ENCODE results near the gene ITGAD.

ITGAD gene

DNA sequence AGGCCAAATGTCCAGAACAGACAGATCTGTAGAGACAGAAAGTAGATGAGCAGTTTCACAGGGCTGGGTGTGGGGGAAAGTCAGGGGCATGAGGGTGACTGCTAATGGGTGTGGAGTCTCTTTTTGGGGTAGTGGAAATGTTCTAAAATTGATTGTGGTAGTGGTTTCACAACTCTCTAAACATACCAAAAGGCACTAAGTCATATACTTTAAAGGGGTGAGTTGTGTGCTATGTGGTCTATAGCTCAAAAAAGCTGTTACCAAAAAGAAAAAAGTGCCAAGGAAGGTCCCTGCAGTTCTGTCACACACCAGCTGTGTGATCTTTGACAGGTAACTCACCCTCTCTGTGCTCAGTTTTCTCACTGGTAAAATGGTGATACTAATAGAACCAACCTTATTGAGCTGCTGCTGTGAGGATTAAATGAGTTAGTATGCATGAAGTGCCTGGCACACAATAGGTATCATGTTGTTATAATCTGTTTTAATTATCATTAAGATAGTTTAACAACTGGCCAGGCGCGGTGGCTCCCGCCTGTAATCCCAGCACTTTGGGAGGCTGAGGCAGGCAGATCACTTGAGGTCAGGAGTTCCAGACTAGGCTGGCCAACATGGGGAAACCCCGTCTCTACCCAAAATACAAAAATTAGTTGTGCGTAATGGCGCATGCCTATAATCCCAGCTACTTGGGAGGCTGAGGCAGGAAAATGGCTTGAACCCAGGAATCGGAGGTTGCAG is 27.8 kb upstream of the ITGAD start:
- no peak for DNase-seq (ENCODE audit: low read depth in 2 of 2)

DNA sequence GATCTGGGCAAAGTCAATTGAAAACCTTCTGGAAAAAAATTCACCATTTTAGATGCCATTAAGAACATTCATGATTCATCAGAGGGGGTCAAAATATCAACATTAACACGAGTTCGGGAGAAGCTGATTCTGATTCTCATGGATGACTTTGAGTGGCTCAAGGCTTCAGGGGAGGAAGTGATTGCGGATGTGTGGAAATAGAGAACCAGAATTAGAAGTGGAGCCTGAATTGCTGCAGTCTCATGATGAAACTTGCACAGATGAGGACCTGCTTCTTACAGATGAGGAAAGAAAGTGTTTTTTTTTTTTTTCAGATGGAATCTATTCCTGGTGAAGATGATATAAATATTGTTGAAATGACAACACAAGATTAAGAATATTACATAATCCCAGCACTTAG is 25.3 kb upstream of the ITGAD start:
- DNase-seq (ENCODE audit: low read depth in 2 of 2) = no peak

DNA sequence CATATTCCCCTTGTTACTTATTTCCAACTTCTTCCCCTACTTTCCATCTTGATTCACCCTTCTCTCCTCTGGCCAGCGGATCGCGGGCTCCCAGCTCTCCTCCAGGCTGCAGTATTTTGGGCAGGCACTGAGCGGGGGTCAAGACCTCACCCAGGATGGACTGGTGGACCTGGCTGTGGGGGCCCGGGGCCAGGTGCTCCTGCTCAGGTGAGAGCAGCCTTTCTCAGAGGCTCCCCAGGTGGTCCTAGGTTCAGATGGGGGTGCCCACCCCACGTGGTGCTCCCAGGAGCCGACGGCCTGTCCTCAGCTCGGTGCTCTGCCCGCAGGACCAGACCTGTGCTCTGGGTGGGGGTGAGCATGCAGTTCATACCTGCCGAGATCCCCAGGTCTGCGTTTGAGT is 22.1 kb upstream of the ITGAD start:
- no peak for DNase-seq (ENCODE audit: low read depth in 2 of 2)

DNA sequence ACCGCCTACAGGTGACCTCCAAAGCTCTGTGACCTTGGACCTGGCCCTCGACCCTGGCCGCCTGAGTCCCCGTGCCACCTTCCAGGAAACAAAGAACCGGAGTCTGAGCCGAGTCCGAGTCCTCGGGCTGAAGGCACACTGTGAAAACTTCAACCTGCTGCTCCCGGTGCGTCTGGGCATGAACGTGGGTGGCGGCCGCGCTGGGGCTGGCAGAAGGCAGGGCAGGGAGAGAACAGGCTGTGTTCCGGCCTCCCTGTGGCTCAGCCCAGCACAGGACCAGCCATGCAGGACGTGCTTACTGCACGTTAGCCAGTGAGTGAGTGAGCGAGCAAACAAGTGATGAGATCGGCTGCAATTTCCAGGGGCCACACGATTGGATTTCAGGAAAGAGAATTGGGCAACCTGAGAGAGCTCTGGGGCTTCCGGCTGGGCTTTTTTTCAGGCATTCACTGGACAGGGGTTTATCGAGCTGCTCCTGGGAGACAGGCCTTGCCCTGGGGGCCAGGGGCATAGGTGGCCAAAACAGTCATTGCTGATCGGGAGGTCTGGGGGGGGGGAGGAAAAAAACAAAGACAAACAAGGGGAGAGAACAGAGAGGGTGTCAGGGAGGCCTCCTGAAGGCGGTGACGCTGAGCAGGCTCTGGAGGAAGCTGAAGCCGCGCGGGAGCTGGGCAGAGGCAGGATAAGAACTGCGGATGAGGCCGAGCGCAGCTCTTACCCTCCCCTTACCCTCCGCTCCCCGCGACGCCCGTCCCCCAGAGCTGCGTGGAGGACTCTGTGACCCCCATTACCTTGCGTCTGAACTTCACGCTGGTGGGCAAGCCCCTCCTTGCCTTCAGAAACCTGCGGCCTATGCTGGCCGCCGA is 21.3 kb upstream of the ITGAD start:
- no peak for DNase-seq (ENCODE audit: low read depth in 2 of 2)

DNA sequence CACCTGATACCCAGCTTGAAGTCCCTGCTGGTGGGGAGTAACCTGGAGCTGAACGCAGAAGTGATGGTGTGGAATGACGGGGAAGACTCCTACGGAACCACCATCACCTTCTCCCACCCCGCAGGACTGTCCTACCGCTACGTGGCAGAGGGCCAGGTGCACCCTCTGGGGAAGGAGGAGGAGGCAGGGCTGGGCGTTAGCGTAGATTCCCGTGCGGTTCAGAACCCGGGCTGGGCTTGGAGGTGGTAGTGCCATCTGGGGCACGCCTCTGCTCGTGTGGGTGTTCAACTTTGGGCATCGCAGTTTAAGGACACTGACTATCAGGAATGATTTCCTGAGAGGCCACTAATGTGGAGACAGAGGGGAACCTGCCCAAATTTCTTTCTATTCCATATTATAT is 19.9 kb upstream of the ITGAD start:
- no peak for DNase-seq (ENCODE audit: low read depth in 2 of 2)

DNA sequence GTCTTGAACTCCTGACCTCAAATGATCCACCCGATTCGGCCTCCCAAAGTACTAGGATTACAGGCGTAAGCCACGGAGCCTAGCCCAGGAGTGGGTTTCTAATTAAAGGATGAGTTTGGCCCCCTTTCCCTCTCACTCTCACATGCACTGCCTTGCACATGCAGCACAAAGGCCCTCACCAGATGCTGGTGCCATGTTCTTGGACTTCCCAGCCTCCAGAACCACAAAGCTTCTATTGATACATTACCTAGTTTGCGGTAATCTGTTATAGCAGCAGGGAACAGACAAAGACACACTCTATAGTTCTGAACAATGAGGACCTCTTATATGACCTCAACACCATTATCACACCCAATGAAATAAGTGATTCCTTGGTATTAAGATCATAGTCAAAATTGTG is 17.9 kb upstream of the ITGAD start:
- DNase-seq (ENCODE audit: low read depth in 2 of 2) = no peak

DNA sequence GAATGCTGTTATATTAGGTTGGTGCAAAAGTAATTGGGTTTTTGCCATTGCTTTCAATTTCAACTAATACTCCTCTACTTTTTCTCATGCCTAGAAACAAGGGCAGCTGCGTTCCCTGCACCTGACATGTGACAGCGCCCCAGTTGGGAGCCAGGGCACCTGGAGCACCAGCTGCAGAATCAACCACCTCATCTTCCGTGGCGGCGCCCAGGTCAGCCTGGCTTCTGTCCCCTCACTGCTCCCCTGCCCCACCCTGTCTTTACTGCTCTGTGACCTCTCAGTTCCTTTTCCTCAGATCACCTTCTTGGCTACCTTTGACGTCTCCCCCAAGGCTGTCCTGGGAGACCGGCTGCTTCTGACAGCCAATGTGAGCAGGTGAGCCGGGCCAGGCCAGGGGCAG is 16.4 kb upstream of the ITGAD start:
- no peak for DNase-seq (ENCODE audit: low read depth in 2 of 2)

DNA sequence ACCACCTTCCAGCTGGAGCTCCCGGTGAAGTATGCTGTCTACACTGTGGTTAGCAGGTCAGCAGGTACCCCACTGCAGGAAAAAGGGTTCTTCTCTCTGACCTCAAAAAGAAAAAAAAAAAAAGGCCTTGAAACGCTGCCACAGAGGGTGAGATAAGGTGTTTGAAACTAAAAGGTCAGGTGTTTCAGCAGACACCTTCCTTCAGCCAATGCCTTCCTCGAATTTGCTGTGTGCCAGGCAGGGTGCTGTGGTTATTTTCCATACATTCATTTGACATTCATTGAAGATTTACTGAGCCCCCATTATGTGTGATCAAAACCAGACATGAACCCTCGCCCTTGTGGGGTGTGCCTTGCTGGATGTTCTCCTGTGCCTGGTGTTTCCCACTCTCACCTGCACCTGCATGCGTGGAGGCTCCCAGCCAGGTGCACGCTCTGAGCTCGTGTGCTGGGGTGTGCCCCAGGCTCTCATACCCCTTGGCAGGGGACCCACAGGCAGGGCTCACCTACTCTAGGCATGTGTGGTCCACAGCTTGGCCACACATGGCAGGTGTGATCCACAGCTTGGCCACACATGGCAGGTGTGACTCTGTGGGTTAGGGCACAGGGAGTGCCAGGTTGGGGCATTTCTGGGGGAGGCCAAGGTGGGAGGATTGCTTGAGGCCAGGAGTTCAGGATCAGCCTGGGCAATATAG is 15.8 kb upstream of the ITGAD start:
- no peak for DNase-seq (ENCODE audit: low read depth in 2 of 2)

DNA sequence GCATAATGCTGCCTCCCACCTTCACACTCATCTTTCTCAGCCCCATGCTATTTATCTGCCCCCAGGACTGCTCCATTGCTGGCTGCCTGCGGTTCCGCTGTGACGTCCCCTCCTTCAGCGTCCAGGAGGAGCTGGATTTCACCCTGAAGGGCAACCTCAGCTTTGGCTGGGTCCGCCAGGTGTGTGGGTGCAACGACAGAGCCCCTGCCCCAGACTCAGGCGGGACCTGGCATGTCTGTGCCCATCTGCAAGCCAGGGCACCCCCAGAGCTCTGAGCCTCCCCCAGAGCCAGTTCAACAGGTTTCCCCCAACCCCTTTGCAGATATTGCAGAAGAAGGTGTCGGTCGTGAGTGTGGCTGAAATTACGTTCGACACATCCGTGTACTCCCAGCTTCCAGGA is 12.9 kb upstream of the ITGAD start:
- DNase-seq (ENCODE audit: low read depth in 2 of 2) = no peak

DNA sequence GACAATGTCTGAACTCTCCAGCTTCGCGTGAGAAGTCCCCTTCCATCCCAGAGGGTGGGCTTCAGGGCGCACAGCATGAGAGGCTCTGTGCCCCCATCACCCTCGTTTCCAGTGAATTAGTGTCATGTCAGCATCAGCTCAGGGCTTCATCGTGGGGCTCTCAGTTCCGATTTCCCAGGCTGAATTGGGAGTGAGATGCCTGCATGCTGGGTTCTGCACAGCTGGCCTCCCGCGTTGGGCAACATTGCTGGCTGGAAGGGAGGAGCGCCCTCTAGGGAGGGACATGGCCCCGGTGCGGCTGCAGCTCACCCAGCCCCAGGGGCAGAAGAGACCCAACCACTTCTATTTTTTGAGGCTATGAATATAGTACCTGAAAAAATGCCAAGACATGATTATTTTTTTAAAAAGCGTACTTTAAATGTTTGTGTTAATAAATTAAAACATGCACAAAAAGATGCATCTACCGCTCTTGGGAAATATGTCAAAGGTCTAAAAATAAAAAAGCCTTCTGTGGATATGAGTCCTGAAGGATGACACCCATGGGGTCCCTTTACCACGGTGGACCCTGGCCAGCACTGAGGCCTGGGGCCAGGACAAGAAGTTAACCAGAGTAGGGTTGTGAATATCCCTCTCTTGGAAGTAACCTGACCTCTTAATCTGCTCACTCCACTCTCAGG is 10.5 kb upstream of the ITGAD start:
- DNase-seq (ENCODE audit: low read depth in 2 of 2) = peak; percentile 31 to 39

DNA sequence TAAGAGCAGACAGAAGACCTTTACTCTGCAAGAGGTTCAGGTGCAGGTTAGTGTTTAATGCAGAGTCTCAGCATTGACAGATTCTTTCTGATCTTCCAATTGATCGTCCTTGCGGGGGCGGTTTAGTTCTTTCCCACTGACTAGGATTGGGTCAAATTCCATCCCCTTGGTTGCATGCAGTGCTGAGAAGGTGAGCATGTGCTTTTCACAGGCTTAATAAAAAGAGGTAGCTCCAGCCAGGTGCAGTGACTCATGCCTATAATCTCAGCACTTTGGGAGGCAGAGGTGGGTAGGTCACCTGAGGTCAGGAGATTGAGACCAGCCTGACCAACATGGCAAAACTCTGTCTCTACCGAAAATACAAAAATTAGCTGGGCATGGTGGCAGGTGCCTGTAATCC is 7.5 kb upstream of the ITGAD start:
- DNase-seq (ENCODE audit: low read depth in 2 of 2) = no peak

DNA sequence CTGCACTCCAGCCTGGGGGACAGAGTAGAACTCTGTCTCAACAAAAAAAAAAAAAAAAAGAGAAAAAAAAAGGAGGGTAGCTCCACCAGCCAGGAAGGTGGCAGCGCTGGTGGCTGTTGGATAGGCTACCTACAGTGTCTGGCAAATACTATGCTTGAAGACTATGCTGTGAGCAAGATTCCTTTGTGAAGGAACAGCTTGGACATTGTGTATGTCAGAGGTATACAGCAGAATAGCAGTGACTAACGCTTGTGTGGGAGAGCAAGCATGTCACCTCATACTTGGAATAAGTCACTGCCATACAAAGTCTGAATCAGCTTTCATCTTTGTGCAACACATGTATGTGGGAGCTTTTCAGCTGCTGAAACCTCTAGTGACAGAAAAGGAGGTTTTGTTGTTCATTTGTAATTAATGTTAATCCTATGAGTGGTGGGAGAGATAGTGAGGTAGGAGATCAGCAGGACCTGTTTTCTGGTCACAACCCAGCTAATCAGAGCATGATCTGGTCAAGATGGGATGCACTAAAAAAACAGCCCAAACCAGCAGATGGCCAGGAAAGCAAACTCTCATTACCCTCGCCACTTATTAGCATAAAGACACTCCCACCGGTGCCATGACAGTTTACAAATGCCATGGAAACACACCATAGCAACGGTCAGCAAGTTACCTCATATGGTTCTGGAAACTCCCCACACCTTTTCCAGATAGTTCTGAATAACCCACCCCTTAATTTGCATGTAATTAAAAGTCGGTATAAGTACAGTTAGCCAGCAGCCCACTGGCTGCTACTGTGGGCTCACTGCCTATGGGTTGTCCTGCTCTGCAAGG is 6.8 kb upstream of the ITGAD start:
- DNase-seq (ENCODE audit: low read depth in 2 of 2) = no peak

DNA sequence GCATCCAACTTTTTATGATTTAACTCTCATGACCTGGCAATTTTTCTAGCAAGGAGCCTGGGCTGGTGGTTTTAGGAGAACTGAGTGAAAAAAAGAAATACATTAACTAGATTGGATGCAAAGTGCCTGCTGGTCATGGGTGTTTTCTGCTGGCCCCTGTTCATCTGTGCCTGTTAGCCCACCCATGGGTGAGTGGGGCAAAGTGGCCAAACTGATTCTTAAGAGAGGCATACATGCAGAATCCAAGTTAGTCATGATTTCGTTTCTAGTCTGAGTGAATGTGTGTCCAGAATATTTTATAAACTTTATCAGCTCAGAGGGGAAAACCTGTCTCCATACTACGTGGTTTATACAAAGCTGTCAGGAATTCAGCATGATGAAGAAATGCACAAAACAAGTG is 4.6 kb upstream of the ITGAD start:
- DNase-seq (ENCODE audit: low read depth in 2 of 2) = no peak

DNA sequence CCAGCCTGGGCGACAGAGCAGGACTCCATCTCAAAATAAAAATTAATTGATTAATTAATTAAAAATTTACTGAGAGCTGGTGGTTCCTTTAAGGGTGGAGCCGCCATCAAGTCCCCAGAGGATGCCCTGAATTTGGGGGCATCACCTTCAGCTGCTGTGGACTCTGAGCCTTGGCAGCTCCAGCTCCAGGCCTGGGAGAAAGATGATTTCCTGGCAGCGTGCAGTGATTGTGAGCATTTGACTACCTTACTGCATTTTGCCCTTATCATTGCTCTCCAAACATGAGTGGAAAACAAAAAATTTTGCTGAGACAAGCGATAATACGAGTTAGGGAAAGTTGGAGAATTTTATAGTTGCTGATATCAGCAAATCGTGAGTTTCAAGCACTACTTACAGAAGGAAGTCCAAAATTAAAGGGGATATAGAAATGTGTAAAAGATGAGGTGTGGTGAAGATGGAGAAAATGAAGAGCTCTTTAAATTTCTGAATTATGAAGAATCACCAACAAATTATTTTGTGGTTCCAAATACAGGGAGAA is 2.6 kb upstream of the ITGAD start:
- no peak for DNase-seq (ENCODE audit: low read depth in 2 of 2)

DNA sequence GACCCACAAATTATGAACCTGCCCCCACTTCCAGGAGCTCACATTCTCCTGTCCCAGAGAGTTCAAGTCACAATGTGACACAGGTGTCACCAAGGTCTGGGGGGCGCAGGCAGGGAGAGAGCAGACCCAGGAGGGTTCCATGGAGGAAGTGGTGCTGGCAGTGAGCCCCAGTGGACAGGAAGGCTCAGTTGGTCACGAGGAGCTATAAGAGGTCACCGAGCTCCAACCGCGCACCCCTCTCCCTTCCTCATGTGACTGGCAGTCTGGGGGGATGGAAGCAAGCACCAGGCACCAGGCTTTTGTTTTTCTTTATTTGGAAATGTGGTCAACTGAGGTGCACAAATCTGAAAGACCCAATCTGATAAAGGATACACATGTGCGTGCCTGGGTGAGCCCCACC is 2.5 kb downstream of the ITGAD start:
- no peak for DNase-seq (ENCODE audit: low read depth in 2 of 2)

DNA sequence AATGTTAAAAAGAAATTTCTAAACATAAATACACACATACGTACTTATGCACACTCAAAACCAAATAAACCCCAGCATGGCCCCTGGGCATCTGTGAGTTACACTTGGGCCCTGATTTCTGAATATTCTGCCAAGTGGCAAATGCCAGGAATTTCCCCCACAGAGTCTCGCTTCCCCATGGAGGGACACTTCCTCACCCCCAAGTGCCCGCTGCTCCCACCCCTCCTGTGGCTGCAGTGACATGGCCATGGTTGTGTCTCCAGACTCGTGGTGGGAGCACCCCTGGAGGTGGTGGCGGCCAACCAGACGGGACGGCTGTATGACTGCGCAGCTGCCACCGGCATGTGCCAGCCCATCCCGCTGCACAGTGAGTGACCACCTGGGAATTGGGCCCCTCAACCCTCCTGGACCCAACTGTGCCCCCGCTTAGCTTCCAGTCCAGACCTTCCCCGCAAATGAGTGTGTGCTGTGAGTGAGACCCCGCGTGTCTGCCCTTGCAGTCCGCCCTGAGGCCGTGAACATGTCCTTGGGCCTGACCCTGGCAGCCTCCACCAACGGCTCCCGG is 4.0 kb downstream of the ITGAD start:
- DNase-seq (ENCODE audit: low read depth in 2 of 2) = no peak

DNA sequence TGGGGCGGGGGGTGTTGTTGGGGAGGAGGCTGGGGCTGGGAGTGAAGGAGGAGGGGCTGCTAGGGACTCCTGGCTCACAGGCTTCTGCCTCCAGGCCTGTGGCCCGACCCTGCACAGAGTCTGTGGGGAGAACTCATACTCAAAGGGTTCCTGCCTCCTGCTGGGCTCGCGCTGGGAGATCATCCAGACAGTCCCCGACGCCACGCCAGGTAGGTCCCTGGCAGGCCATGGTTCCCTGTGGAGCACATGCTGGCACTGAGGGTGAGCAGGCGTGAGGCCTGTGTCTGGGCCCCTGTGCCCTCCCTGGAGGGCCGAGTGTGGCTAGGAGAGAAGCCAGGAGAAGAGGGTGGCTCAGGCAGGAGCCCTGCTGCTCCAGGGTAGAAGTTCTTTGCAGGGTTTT is 4.6 kb downstream of the ITGAD start:
- no peak for DNase-seq (ENCODE audit: low read depth in 2 of 2)

DNA sequence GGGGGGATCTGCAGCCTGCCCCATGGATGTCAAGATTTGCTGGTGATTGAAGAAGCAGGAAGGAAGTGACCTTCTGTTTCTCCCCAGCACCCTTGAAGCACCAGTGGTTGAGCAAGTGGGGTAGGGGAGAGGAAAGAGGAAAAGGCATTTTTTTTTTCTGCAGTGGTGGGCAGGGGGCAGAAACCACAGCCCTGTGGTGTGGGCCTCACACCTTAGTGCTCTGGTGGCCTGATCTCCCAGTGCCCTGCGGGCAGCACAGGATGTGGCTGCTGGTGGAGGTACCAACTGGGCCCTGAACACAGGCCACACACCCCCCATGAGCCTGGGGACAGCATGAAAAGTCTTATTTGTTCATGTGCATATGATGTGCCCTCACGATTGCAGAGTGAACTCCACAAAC is 7.1 kb downstream of the ITGAD start:
- peak in 1 of 2 donors; percentile 6 for DNase-seq (ENCODE audit: low read depth in 2 of 2)

DNA sequence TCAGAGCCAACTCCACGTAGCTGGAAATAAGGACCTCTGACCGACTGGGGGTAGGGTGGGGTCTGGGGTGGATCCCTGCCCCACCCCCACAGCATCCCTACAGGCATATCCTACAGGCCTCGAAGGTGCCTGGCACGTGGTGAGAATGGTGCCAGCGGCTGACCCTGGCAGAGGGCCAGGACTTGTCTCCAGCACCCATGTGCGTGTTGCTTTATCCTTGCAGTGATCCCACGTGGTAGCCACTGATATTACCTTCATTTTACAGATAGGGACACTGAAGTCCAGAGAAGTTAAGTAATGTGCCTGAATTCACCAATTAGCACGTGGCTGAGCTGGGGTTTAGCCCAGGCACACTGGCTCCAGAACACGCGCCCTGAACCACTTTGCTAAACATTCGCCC is 8.3 kb downstream of the ITGAD start:
- no peak for DNase-seq (ENCODE audit: low read depth in 2 of 2)

DNA sequence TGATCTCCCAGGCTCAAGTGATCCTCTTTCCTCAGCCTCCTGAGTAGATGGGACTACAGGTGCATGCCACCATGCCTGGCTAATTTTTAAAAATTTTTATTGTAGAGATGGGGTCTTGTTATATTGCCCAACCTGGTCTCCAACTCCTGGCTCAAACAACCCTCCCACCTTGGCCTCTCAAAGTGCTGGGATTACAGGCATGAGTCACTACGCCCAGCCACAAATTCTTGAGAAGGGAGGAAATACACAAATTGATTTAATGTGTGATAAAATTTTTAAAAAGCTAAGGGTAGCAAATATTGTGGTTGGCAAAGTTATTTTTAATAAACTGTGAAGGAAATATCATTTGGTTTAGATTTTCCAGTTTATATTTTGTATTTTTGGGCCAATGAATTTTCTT is 9.6 kb downstream of the ITGAD start:
- DNase-seq (ENCODE audit: low read depth in 2 of 2) = no peak
